Pancreas (tissue), 10 donors: ENCODE measurements around the gene WHRN. TPM values are rescaled to one million over a fixed set of nuclear protein-coding genes. Genes with fewer than 3 reads are reported as not detected.
A peak's percentile ranks its signal among the peaks of the same experiment; 100 is the strongest.

ENCODE experiments used
- ATAC-seq, 4 donors: fragments of 200-7000 bp; cut with Tn5 transposase; one replicate each; pipeline versions ENCODE4 v1.8.0 to v1.9.1; 2020; ENCODE audit warnings: mild to moderate bottlenecking in 4 of 4, moderate library complexity in 4 of 4
- DNase-seq, 6 donors: peaks; one replicate each; pipeline ENCODE4 v3.0.0-alpha.2; 2020
- FAIRE-seq: peaks from 2 replicates; lab custom pipeline; 2012; peaks lifted over from hg19 to GRCh38; lab: Jason Lieb, UNC
- H3K27ac ChIP-seq, 4 donors: fragments of 200-600 bp; sonication (generic); 1 replicate in 3 of 4; 2 replicates in 1 of 4; pipeline versions ENCODE4 v1.5.0 to v1.8.0; 2020
- H3K27me3 ChIP-seq, 4 donors: fragments of 200-600 bp; one replicate each; pipeline ENCODE4 v1.8.0; 2021
- H3K36me3 ChIP-seq, 3 donors: fragments of 200-600 bp; sonication (generic) in 1 of 3; one replicate each; pipeline versions ENCODE4 v1.5.0 to v1.8.0; 2020 to 2021
- H3K4me1 ChIP-seq, 3 donors: fragments of 200-600 bp; one replicate each; pipeline ENCODE4 v1.8.0; 2021
- H3K4me3 ChIP-seq, 4 donors: fragments of 200-600 bp; sonication (generic) in 2 of 4; one replicate each; pipeline versions ENCODE4 v1.5.0 to v1.8.0; 2020 to 2021
- H3K9me3 ChIP-seq, 4 donors: fragments of 200-600 bp; one replicate each; pipeline ENCODE4 v1.8.0; 2021
- CTCF ChIP-seq, 4 donors: fragments of 200-600 bp; sonication (generic) in 3 of 4; IDR thresholded peaks; one replicate each; pipeline versions ENCODE4 v1.5.0 to v1.8.0; 2021; ENCODE audit warnings: antibody characterized with exemption in 4 of 4
- WGBS, 2 donors: extraction: QIAGEN DNeasy Blood & Tissue Kit; methylation state at CpG; one replicate each; pipeline ENCODE4 v1.1.7; 2013; 5-methylcytosine and 5-hydroxymethylcytosine counted together
- intact Hi-C, 3 donors: fragments of 100-400 bp; cut with DNase I; formaldehyde crosslinking; loops; one replicate each; pipeline versions ENCODE4 v1.11.1 to v1.14.2; 2022
- polyA plus RNA-seq, 2 donors: library from polyadenylated mRNA; stranded (reverse); fragments of 200-250 nt; gene quantifications; one replicate each; pipeline ENCODE4 v1.2.3, GENCODE V29; 2013
- total RNA-seq, 6 donors: library from RNA; stranded (reverse); fragmentation: NEBNext Ultra II Directional in 4 of 6; extraction: Animal tissue kit (Norgen Biotek cat#: 25700) in 4 of 6; gene quantifications; one replicate each; pipeline versions ENCODE4 v1.2.1 to v1.2.4, GENCODE V29; 2021 to 2023
- donor health status: healthy with polysubstance abuse.
- donor health status: DM: no; HTN: no; CAD: no; lungs with moderate emphysema.
- donor health status: DM: no; HTN: no; CAD: no.
- donor health status: control.
- donor health status: control.
- donor health status: Bipolar disorder and iron deficiency.
- donor health status: DM: yes; HTN: yes; CAD: no.
- donor health status: DM: no; HTN: no; CAD: no.
- donor health status: DM: no; HTN: no; CAD: no.
- donor health status: DM: yes; HTN: yes; CAD: no.

Gene WHRN
- total and polyA plus RNA-seq, 8 donors: 6.7 to 32.2 (median 8.6) TPM

- 78 to 81% methylated on average over 4 of the region's 4 CpGs for WGBS, 2 donors
- intact Hi-C loops: no loop called here
- ATAC-seq: no peak
- no peak for TF ChIP-seq CTCF (IDR thresholded peaks at IDR 0.05)
- Histone ChIP-seq H3K36me3 (peaks cover 0 to 2% (median 0%) of the 10 kb centered on the region in 3 donors), H3K27ac (no peak overlapping the region), H3K27me3 (no peaks in the 10 kb centered on the region), H3K4me3 (no peak overlapping the region), H3K9me3 (no peaks in the 10 kb centered on the region), H3K4me1 (no peaks in the 10 kb centered on the region)
- DNase-seq: peak in 1 of 6 donors; percentile 37
- no peak for FAIRE-seq
Measured at GRCh38 chr9:114370968-114371320, 134.3 kb downstream of the WHRN start.

GRCh38 chr9:114370251-114370967 is 134.9 kb downstream of the WHRN start:
- no peak for TF ChIP-seq CTCF (IDR thresholded peaks at IDR 0.05)
- 69 to 78% methylated on average over 6 of the region's 6 CpGs for WGBS, 2 donors
- peak in 1 of 6 donors; percentile 32 for DNase-seq
- no peak for ATAC-seq
- intact Hi-C loops: no loop called here
- FAIRE-seq: no peak
- Histone ChIP-seq H3K9me3 (no peaks in the 10 kb centered on the region), H3K4me3 (no peak overlapping the region), H3K4me1 (no peaks in the 10 kb centered on the region), H3K27ac (no peak overlapping the region), H3K36me3 (peaks cover 0 to 2% (median 0%) of the 10 kb centered on the region in 3 donors), H3K27me3 (no peaks in the 10 kb centered on the region)

DNA sequence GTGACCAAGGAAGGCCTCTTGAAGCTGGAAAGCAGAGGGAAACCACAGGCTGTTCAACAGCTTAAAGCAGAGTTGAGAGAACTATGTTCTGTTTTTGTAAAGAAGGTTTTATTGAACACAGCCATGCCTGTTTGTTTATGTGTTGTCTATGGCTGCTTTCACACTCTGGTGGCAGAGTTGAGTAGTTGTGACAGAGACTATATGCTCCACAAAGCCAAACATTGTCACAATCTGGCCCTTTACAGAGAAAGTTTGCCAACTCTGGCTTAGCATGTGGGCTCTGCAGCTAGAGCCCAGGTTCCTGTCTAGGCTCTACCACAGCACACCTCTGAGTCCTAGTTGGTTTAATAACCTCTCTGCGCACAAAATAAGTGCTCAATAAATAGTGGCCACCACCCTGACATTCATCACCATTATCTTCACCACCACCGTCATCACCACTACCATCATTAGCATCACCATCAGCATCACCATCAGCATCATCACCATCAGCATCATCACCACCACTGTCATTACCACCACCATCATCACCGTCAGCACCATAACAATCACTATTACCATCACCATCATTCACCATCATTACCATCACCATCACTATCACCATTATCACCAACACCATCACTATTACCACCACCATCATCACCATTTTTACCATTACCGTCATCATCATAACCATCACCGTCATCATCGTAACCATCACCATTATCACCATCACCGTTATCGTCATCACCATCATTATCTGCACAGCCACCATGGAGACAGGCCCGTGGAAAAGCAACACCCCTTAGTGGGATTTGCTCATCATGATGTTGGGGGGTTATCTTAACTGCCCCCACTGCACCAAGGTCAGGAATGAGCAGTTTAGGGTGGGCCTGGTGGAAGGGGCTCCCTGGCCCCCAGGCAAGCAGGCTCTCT is 135.8 kb downstream of the WHRN start:
- H3K36me3 ChIP-seq: peaks cover 0 to 2% (median 0%) of the 10 kb centered on the region in 3 donors
- no peaks in the 10 kb centered on the region for H3K27me3 ChIP-seq
- no peak for TF ChIP-seq CTCF (IDR thresholded peaks at IDR 0.05)
- 95 to 96% methylated on average over 9 of the region's 9 CpGs for WGBS, 2 donors
- ATAC-seq (no peak), DNase-seq (peak in 1 of 6 donors; percentile 0), FAIRE-seq (no peak)
- H3K4me1 ChIP-seq: no peaks in the 10 kb centered on the region
- no peak overlapping the region for H3K4me3 ChIP-seq
- intact Hi-C loops: no loop called here
- no peak overlapping the region for H3K27ac ChIP-seq
- H3K9me3 ChIP-seq: no peaks in the 10 kb centered on the region

DNA sequence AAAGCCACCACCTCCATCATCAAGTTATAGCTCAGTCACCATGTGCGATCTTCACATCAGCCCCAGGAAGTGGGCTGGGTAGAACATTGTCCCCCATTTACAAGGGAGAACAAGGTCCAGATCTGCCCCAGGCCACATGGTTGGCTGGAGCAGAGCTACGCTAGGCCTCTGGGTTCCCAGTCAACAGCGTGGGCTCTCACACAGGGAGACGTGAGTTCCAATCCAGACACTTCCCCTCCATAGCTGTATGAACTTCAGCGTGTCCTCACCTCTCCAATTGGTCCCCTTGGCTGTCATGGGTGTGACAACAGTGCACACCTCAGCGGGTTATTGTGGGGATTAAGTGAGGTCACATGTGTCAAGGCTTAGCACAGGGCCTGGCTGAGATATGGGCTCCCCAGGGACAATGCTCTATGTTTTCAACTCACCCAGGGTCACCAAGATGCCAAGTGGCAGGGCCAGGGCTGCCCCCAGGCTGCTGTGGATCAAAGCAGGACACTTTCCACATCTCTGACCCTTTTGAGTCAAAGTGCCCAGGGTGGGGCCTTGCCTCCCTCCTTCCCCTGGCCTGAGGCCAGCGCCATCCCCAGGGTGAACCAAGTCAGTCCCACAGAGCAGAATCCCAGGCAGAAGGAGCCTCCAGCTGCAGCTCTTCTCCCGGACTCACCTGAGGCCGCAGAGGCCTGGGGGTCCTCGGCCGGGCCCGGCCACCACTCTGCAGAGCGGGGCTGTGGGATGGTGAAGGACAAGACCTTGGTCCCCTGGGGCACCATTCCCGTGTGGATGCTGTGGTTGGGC is 137.3 kb downstream of the WHRN start:
- TF ChIP-seq CTCF (IDR thresholded peaks at IDR 0.05): no peak
- Histone ChIP-seq H3K9me3 (no peaks in the 10 kb centered on the region), H3K27me3 (no peaks in the 10 kb centered on the region), H3K27ac (no peak overlapping the region), H3K4me1 (no peaks in the 10 kb centered on the region), H3K4me3 (no peak overlapping the region), H3K36me3 (peaks cover 0 to 2% (median 0%) of the 10 kb centered on the region in 3 donors)
- 90 to 95% methylated on average over 14 of the region's 14 CpGs for WGBS, 2 donors
- ATAC-seq (no peak), FAIRE-seq (no peak), DNase-seq (peak in 1 of 6 donors; percentile 48)
- intact Hi-C loops: no loop called here
